CD4-positive, alpha-beta T cell treated with Interleukin-4 for 1 hour (primary cell): ENCODE measurements around the gene PIK3C2G.

Source experiments
- DNase-seq, 2 donors: peaks; one replicate each; pipeline ENCODE4 v3.0.0-alpha.2; 2020 to 2022

PIK3C2G gene

GRCh38 chr12:18421867-18422266, 160.5 kb downstream of the PIK3C2G start:
- DNase-seq = no peak

GRCh38 chr12:18422871-18423270, 161.6 kb downstream of the PIK3C2G start:
- DNase-seq = no peak

- no peak for DNase-seq
Measured at GRCh38 chr12:18424857-18425256, 163.5 kb downstream of the PIK3C2G start.

- no peak for DNase-seq
Measured at GRCh38 chr12:18427520-18427919, 166.2 kb downstream of the PIK3C2G start.

- DNase-seq = no peak
Measured at GRCh38 chr12:18428416-18428815, 167.1 kb downstream of the PIK3C2G start.

- DNase-seq = no peak
Measured at GRCh38 chr12:18429366-18429765, 168.0 kb downstream of the PIK3C2G start.

GRCh38 chr12:18430425-18431048, 169.2 kb downstream of the PIK3C2G start:
- no peak for DNase-seq

- no peak for DNase-seq
Measured at GRCh38 chr12:18431771-18432170, 170.5 kb downstream of the PIK3C2G start.

GRCh38 chr12:18432206-18432605, 170.9 kb downstream of the PIK3C2G start:
- no peak for DNase-seq

- DNase-seq = no peak
Measured at GRCh38 chr12:18436170-18436569, 174.9 kb downstream of the PIK3C2G start.

GRCh38 chr12:18439541-18439940, 178.2 kb downstream of the PIK3C2G start:
- DNase-seq = no peak

- no peak for DNase-seq
Measured at GRCh38 chr12:18443768-18444437, 182.6 kb downstream of the PIK3C2G start.

GRCh38 chr12:18446061-18446644, 184.8 kb downstream of the PIK3C2G start:
- no peak for DNase-seq

GRCh38 chr12:18454330-18454729, 193.0 kb downstream of the PIK3C2G start:
- no peak for DNase-seq

- no peak for DNase-seq
Measured at GRCh38 chr12:18456344-18456743, 195.0 kb downstream of the PIK3C2G start.

- no peak for DNase-seq
Measured at GRCh38 chr12:18457362-18457761, 196.0 kb downstream of the PIK3C2G start.

- no peak for DNase-seq
Measured at GRCh38 chr12:18461758-18462157, 200.4 kb downstream of the PIK3C2G start.

- DNase-seq = no peak
Measured at GRCh38 chr12:18462442-18462841, 201.1 kb downstream of the PIK3C2G start.

GRCh38 chr12:18467620-18468245, 206.4 kb downstream of the PIK3C2G start:
- DNase-seq = no peak

GRCh38 chr12:18468246-18469075, 207.1 kb downstream of the PIK3C2G start:
- DNase-seq = no peak

GRCh38 chr12:18470251-18470650, 208.9 kb downstream of the PIK3C2G start:
- DNase-seq = no peak

- DNase-seq = no peak
Measured at GRCh38 chr12:18472304-18472703, 211.0 kb downstream of the PIK3C2G start.

GRCh38 chr12:18472806-18473205, 211.5 kb downstream of the PIK3C2G start:
- DNase-seq = no peak
